Measurements from ENCODE around the gene AP3B2.
"Not testable (repeated sequence)": the region's sequence is repeated elsewhere in the genome, so short reads cannot be mapped to it uniquely, and the experiment has no call there.

AP3B2 gene

GRCh38 chr15:82650046-82650670 is 59.5 kb downstream of the AP3B2 start:
- no peak for DNase-seq (ENCODE audit: low read depth in 4 of 4, low spot score in 1 of 4)

- DNase-seq (ENCODE audit: low read depth in 4 of 4, low spot score in 1 of 4), result no peak
These were observed 60.3 kb downstream of the AP3B2 start for GRCh38 chr15:82649226-82649999.

GRCh38 chr15:82648257-82649103 is 61.2 kb downstream of the AP3B2 start:
- no peak for DNase-seq (ENCODE audit: low read depth in 4 of 4, low spot score in 1 of 4)

- peak in 2 of 4 experiments; percentile 19 to 36 for DNase-seq (ENCODE audit: low read depth in 4 of 4, low spot score in 1 of 4)
These were observed 61.8 kb downstream of the AP3B2 start for GRCh38 chr15:82647835-82648256.

GRCh38 chr15:82647045-82647834 is 62.4 kb downstream of the AP3B2 start, which contains the start of gene CPEB1:
Gene CPEB1, minus strand, starts transcription at chr15:82647363. Its CDS starts 18,904 bp downstream, at chr15:82628459.
- DNase-seq (ENCODE audit: low read depth in 4 of 4, low spot score in 1 of 4), result peak in 2 of 4 experiments; percentile 7 to 15

GRCh38 chr15:82646250-82647044 is 63.2 kb downstream of the AP3B2 start:
- DNase-seq (ENCODE audit: low read depth in 4 of 4, low spot score in 1 of 4), result peak in 1 of 4 experiments; percentile 1

GRCh38 chr15:82644967-82645852 is 64.5 kb downstream of the AP3B2 start:
- DNase-seq (ENCODE audit: low read depth in 4 of 4, low spot score in 1 of 4), result not testable (repeated sequence)

- no peak for DNase-seq (ENCODE audit: low read depth in 4 of 4, low spot score in 1 of 4)
These were observed 65.7 kb downstream of the AP3B2 start for GRCh38 chr15:82643992-82644391.

- DNase-seq (ENCODE audit: low read depth in 4 of 4, low spot score in 1 of 4), result no peak
These were observed 67.0 kb downstream of the AP3B2 start for GRCh38 chr15:82642656-82643055.

GRCh38 chr15:82641129-82641798 is 68.4 kb downstream of the AP3B2 start:
- DNase-seq (ENCODE audit: low read depth in 4 of 4, low spot score in 1 of 4), result no peak

GRCh38 chr15:82640672-82641071 is 69.0 kb downstream of the AP3B2 start:
- DNase-seq (ENCODE audit: low read depth in 4 of 4, low spot score in 1 of 4), result no peak

GRCh38 chr15:82635798-82636197 is 73.9 kb downstream of the AP3B2 start:
- no peak for DNase-seq (ENCODE audit: low read depth in 4 of 4, low spot score in 1 of 4)

GRCh38 chr15:82630033-82630432 is 79.6 kb downstream of the AP3B2 start:
- DNase-seq (ENCODE audit: low read depth in 4 of 4, low spot score in 1 of 4), result no peak

- DNase-seq (ENCODE audit: low read depth in 4 of 4, low spot score in 1 of 4), result no peak
These were observed 84.5 kb downstream of the AP3B2 start for GRCh38 chr15:82625136-82625535.

GRCh38 chr15:82624438-82624837 is 85.2 kb downstream of the AP3B2 start:
- DNase-seq (ENCODE audit: low read depth in 4 of 4, low spot score in 1 of 4), result no peak

GRCh38 chr15:82624008-82624407 is 85.7 kb downstream of the AP3B2 start:
- no peak for DNase-seq (ENCODE audit: low read depth in 4 of 4, low spot score in 1 of 4)

GRCh38 chr15:82621970-82622369 is 87.7 kb downstream of the AP3B2 start:
- no peak for DNase-seq (ENCODE audit: low read depth in 4 of 4, low spot score in 1 of 4)

GRCh38 chr15:82613747-82614146 is 95.9 kb downstream of the AP3B2 start:
- no peak for DNase-seq (ENCODE audit: low read depth in 4 of 4, low spot score in 1 of 4)

Data from stimulated activated CD4-positive, alpha-beta T cell treated with anti-CD3 and anti-CD28 coated beads, Interleukin-1b, Interleukin-23, amount 100 ng/mL, for 24 hours (primary cell).